ENCODE results near the gene ERCC6L2.

ERCC6L2 gene

DNA sequence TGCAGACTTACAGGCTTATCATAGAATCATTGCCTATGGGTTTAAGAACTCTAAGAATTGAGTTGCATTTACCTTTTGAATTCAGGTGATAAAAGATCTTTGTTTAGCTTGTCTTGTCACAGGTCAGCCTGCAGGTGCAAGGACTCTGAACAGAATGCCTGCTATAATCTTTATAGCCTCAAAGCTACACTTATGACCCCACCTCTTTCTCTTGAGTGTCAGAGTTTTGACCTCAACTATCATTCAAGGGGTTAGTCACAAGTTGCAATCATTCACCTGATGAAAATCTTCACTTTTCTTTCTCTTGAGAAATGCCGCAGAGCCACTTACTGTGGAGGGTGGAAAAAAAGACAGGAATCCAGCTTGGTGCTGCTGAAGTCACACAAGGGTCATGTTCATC lies 49.5 kb downstream of the ERCC6L2 start:
- no peak for DNase-seq

DNA sequence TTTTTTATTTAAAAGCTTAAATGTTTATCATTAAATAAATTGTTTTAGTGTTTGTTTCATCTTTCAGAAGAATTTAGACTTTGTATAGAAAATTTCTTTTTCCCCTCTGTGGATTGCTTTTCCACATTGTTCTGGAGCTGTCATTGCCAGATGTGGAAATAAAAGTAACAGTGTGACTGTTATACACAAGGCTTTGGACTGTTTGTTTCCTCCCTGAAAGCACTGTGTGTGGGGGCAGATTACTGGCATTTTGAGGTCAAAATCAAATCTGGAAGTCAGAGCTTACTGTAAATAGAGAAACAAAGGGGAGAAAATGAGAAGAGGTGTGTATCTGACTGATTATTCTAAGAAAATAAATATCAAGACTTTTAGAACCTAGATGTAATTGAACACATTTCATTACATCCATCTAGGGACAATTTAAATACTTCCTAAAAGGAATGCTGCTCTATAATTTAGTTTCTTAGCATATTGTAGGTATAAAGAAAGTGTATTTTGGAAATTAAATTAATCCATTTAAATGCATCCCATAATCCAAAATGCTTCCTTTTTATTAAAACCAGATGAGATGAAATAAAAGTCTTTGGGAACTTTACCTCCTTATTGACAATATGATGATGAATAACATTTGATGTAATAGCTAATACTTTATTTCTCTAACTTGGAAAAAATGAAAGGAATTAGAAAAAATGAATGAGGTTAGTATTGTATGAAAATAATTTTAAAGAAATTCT lies 51.9 kb downstream of the ERCC6L2 start:
- DNase-seq, result no peak

DNA sequence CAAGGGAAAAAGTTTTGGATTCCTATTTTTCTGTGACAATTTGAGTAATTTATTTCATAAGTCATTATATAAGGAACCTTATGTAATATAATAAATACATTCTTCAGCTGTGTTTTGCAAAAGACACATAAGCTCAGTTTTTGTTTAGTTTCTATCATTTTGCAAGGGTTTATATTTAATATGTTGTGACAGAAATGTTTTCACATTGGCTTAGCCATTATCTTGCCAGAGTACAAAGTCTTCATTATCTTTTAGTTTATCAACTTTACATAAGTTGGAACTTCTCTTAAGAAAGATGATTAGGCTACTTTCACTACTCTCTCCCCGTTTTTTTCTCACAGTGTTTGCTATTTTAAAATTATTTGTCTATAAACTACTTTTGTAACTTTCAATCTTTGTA lies 54.8 kb downstream of the ERCC6L2 start:
- DNase-seq, result no peak

DNA sequence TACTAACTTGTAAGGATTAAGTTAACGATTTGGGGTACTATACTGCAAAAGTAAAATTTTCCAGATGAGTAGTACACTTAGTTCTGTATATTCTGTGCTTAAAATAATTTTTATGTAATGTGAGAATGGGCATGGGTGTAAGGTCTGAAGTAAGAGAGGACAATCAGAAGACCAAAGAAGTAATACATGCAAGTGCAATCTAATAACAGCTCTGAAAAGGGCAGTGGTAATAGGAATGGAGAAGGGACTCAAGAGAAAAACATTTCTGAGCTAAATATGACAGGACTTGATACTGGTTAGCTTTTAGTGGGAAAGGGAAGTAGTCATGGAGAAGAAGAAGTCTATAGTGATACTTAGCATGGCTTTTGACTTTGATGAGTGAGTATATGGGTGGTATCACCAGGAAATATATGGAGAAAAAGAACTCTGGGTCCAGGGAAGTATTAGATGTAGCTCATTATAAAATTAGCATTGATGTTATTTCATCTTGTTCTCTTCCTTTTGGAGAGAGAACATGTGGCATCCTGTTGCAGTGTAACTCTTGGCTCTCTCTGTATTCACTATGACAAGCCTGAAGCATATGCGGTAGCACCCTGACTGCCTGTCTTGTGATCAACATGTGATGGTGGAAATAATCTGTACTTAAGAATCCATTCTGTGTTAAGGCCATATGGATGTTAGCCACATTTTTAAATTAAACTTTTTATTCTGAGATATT lies 60.5 kb downstream of the ERCC6L2 start:
- DNase-seq, result no peak

DNA sequence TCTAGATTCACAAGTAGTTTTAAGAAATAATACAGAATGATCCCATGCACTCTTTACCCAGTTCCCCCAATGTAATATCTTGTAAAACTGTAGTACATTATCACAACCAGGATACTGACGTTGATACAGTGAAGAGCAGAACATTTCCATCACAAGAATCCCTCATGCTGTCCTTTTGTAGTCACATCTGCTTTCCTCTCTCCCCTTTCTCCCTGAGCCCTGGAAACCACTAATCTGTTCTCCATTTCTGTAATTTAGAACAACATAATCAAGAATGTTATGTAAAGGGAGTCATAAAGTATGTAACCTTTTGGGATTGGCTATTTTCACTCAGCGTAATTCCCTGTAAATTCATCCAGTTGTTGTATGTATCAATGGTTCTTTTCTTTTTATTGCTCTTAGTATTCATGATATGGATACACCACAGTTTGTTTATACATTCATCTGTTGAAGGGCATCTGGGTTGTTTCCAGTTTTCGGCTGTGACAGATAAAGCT lies 61.1 kb downstream of the ERCC6L2 start:
- no peak for DNase-seq

DNA sequence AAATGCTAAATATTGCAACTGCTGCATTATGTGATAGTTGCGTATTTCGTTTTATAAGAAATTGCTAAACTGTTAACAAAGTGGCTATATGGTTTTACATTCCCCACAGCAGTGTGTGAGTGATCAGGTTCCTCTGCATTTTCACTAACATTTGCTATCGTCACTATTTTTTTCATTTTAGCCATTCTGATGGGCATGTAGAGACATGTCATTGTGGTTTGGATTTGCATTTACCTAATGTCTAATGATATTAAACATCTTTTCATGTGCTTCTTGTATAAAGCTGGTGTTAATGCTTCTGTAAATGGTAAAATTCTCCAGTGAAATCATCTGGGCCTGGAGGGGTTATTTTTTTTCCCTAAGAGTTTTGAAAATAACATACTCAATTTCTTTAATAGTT lies 61.6 kb downstream of the ERCC6L2 start:
- DNase-seq, result no peak

DNA sequence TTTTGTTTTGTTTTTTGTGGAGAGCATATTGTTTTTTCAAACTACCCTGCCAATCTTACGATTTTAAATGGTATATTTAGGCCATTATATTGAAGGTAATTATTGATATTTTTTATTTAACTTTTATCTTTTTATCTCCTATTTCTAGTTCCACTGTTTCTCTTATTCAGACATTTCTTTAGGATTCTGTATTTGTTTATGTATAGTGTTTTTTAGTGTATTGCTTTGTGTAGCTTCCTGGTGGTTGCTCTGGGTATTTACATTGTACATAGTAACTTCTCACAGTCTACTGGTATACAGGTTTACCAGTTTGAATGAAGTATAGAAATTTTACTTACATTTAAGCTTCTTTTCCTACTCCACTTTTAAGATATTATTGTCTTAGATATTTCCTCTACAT lies 63.2 kb downstream of the ERCC6L2 start:
- DNase-seq, result no peak

DNA sequence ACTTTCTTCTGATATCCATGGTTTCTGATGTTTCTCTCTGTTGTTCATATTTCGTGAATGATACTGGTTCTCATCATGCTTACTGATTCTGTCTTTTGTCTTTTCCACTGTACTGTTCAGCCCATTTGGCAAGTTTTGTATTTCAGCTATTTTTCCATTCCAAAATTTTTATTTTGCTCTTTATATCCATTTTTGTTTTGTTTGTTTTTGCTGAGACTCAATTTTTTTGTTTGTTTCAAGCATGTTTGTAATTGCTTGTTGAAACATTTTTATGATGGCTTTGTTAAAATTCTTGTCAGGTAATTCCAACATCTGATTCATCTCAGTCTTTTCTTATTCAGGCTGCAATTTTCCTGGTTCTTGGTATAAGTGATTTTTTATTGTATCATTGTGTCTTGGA lies 64.0 kb downstream of the ERCC6L2 start:
- DNase-seq, result no peak

DNA sequence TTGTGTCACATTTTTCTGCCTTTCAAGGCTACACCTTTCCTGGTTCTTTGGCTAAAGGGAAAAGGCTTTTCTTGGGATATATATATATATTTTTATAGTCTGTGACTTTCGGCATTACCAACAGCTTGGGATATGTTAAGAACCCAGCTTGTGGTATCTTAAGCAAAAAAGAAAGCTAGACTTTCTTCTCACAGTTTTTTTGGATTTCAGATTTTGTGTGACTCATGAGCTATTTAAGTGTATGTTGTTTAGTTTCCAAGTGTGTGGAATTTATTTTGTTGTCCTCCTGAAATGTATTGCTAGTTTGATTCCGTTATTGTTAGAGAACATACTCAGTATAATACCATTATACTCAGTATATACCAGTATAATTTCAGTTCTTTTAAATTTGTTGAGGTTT lies 64.8 kb downstream of the ERCC6L2 start:
- no peak for DNase-seq

DNA sequence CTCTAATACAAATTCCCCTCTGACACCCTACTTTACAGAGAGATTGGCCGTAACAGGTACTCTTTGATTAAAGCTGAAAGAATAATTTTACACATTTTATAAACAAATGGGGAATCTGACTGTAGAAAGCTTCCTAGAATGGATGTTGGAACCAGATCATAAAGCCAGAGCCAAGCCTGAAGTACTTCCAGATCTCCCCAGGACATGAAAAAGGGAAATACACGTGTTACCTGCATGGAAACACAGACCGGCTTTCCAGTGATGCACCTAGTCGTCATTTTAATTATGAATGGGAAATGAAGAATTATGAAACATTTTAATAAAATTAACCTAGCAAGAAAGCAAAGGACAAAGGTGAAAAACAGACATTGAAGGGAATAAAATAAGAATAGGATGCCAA lies 66.5 kb downstream of the ERCC6L2 start:
- no peak for DNase-seq

DNA sequence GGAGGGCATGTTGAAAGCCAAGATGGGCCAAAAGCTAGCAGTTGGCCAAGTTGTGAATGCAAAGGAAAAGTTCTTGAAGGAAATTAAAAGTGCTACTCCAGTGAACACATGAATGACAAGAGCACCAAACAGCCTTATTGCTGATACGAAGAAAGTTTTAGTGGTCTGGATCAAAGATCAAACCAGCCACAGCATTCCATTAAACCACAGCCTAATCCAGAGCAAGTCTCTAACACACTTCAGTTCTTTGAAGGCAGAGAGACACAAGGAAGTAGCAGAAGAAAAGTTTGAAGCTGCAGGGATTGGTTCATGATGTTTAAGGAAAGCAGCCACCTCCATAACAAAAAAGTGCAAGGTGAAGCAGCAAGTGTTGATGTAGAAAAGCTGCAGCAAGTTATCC lies 71.6 kb downstream of the ERCC6L2 start:
- no peak for DNase-seq

DNA sequence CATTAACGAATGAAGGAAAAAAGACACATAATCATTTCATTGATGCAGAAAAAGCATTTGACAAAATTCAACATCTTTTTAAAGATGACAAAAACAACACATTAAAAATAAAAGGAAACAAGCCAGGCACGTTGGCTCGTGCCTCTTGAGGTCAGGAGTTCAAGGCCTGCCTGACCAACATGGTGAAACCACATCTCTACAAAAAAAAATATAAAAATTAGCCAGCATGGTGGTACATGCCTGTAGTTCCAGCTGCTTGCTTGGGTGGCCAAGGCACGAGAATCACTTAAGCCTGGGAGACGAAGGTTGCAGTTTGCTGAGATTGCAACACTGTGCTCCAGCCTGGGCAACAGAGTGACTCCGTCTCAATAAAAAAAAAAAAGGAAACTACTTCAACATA lies 77.0 kb downstream of the ERCC6L2 start:
- DNase-seq, result no peak

DNA sequence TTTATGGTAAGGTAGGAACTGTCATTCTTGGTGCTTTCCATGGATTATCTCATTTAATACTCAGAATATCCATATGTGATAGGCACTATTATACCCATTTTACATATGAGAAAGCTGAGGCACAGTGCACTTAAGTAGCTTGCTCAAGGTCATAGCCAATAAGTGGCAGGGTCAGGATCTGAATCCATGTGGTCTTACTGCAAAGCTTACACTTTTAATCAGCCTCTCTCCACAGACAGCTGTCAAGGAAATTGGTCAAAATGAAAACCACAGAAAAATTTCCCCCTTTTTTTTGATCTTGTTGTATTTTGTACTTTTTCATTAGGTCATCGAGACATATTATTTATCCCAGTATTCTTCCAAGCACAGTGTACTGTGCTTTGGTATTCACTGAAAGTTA lies 78.5 kb downstream of the ERCC6L2 start:
- no peak for DNase-seq

DNA sequence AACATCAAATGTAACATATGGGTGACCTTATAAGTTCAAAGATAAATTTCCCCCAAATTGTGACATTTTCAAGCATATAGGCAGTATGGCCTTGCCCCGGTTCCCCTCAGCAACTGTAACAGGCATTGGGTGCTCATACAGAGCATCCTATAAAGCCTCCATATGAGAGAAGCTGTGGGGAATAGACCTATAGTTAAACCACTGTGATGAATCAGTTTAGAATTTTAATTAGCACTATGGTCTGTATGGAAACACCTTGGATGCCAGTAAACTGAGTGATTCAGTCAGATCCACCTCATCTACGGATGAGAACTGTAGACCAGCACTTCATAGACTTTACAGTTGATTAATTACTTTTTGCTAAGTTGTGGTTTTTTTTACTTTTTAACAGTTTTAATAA lies 79.4 kb downstream of the ERCC6L2 start:
- no peak for DNase-seq

DNA sequence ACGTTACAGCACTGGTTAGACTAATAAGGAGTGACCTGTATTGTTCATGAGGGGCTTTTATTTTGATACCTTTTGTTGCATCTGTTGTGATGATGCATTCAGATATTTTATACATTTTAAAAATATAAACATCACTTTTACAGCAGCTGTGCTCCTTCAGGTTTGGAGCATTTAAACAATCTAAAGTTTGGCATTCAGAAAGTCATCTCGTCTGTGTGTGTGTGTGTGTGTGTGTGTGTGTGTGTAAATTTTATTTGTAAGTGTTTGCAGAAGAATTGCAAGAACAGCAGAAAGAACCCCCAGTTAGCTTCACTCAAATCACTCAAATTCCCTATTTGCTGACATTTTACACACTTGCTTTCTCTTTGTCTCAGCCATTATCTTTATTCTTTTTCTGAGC lies 87.4 kb downstream of the ERCC6L2 start:
- no peak for DNase-seq

DNA sequence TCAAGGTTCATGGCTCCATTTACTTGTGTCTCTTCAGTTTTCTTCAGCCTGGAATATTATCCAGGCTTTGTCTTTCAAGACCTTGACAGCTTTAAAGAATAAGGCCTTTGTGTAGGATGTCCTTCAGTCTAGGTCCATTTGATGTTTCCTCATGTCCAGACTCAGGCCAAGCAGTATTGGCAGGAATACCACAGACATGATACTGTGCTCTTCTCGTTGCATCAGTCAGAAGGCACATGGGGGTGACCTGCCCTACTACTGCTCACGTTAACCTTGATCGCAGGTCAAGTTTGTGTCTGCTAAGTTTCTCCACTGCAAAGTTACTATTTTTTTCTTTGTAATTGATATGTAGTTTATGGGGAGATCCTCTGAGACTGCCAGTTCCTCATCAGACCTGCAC lies 88.2 kb downstream of the ERCC6L2 start:
- no peak for DNase-seq

DNA sequence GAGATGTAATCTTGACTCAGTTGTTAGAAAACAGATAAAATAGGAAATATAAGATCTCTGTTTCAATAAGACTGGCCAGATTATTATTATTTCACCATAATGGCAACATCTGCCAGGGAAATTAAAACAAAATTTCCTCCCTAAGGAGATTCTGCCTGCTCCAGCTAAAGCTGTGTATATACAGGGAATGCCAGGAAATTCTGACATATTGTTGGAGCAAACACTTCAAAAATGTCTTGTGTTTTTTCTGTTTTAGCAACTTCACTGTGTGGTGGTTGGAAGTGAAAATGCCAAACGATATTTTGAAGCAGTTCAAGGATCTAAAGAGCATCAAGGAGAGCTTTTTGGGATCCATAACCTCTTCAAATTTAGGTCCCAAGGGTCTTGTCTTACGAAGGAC lies 90.8 kb downstream of the ERCC6L2 start:
- no peak for DNase-seq

DNA sequence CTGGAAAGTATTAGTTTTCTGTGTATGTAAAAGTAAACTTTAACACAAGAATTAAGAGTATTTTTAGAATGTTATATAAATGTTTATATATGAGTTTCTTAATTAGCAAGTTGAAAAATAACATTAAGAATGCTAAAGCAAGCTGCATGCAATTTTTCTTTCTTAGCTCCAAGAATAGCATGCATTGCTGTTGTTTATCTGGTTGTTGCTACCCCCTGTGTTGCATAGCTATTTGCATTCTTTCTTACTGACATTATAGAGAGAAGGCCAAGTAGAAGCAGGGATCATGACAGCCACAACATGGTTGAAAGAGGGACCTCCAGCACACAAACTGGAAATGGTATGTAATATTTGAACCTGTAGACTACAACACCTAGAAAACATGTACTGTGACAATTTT lies 94.8 kb downstream of the ERCC6L2 start:
- no peak for DNase-seq

DNA sequence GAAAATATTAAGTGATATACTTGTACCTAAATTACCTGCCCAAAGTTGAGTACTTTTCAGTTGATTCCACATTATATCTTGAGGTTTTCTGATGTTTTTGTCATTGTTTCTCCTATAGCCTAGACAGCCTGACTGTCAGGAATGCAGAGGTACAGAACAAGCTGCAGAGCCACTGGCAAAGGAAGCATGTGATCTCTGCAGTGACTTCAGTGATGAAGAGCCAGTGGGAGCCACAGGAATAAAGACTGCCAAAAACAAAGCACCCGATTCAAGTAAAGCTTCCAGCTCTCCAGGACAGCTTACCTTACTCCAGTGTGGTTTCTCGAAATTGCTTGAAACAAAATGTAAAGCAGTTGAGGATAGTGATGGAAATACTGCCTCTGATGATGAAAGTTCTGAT lies 96.3 kb downstream of the ERCC6L2 start:
- DNase-seq, result no peak

DNA sequence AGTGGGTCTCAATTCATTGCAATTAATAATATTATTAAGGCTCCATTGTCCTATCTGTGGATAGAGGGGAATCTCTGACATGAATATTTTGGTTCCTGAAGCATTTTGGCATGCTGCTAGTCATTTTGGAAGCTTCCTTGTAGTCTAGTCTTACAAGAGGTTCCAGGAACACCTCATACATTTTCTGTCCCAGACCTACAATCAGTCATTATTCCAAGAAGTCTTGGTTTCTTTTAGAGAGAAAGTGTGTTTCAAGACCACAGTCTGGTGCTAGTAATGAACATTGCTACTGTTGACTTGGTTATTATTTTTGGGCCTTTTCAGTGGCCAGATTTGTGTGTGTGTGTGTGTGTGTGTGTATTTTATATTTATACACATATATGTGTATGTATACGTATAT lies 98.9 kb downstream of the ERCC6L2 start:
- no peak for DNase-seq

DNA sequence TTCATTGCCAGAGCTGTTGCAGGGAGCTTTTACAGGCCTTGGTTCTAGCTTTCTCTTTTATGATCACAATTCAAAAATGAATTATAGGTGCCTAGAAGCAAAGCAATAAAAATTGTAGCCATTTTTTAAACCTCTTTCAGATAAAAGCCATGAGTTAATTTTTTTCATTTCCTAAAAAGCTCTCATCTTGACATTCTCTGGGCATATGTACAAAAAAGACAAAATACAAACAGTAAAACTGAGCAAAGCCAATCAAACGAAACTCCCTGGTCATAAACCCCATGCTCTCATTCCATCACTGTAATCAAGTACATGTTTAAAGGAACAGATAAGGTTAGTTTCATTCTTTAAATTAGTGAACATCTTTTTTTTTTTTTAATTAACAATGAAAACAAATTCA lies 101.9 kb downstream of the ERCC6L2 start:
- DNase-seq, result no peak

DNA sequence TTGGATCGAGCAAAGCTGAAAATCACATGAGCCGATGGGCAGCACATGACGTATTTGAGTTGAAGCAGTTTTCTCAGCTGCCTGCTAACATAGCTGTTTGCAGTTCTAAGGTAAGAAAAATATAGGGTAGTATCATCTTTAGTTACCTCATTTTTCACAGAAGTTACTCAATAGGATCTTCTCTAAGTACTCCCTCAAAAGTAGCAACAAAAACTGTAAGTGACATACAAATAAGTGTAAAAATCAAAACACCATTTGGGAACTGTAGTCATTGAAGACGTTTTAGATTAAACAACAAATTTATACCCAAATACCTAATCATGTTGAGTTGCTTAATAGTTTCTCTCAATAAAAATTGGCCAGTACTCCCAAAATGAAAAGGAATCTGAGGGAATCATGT lies 102.6 kb downstream of the ERCC6L2 start:
- no peak for DNase-seq

DNA sequence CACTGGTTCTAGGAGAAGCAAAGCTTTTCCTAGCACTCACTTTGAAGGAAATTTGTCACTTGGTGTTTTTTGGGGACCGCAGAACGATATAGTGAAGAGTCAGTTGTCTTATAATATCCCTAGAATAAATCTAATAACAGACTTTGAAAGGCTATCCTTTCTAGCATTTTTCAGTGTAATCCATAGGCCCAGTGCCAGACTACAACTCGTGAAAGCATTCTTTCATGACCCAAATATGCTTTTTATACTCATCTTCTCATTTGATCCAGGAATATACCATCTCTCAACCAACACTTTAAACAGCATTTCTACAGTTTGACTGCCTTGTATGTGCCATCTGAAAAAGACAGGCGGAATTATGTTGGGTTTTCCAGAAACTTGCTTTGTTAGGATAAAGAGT lies 104.0 kb downstream of the ERCC6L2 start:
- DNase-seq, result no peak

DNA sequence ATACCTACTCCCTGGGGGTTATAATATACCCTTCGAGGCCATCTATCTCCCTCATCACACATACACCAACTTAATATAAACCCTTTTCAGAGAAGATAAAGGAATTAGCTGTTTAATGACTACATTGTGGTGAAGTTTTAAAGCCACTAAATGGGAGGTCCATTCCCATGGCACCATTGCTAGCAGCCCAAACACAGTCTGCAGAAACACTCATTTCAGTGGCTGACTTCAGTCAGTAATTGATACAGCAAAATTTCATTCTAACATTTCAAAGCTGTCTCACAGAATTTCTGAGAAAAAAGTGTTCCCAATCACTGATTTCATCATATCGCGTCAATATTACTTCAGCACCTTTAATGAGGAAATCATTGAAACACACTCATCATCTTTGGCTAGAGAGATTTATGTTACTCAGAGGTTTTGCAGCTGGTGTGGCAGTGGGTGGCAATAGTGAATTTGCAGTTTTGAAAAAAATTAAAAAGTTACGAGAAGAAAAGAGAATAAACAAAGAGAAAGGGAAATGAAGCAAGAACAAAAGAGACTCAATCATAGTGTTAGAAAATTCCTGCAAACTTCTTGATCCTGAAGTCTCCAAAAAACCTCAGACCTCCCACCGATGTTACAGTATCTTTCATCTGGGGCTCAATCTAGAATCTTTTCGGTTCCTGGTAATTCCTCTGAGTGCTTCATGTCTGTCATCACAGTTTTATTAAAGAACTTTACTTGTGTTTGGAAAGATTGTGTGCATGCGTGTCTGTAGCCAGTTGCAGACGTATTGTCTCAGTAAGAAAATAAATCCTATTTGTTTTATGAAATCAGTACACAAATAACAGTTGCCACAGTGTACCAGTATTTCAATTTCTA lies 105.0 kb downstream of the ERCC6L2 start:
- DNase-seq, result no peak
